BLaER1 treated with 17β-estradiol and CSF1 and Interleukin-3, amounts not matched to agents 10 nM and 100 nM (cell line): ENCODE measurements around the gene CCDC92.

Source experiments
- H3K27ac ChIP-seq, 11 experiments: shearing (Covaris generic); formaldehyde crosslinking; 2 replicates each; pipeline ENCODE4 v1.8.1; 2022
- H3K27me3 ChIP-seq, 11 experiments: shearing (Covaris generic); formaldehyde crosslinking; 2 replicates each; pipeline ENCODE4 v1.8.1; 2022
- H3K36me3 ChIP-seq, 11 experiments: shearing (Covaris generic); formaldehyde crosslinking; 2 replicates each; pipeline ENCODE4 v1.8.1; 2022
- H3K4me1 ChIP-seq, 10 experiments: shearing (Covaris generic); formaldehyde crosslinking; 2 replicates each; pipeline ENCODE4 v1.8.1; 2022
- H3K4me2 ChIP-seq, 11 experiments: shearing (Covaris generic); formaldehyde crosslinking; 2 replicates each; pipeline ENCODE4 v1.8.1; 2022
- H3K4me3 ChIP-seq, 10 experiments: shearing (Covaris generic); formaldehyde crosslinking; 2 replicates each; pipeline ENCODE4 v1.8.1; 2022
- H3K9ac ChIP-seq, 11 experiments: shearing (Covaris generic); formaldehyde crosslinking; 2 replicates each; pipeline ENCODE4 v1.8.1; 2022
- H3K9me3 ChIP-seq, 11 experiments: shearing (Covaris generic); formaldehyde crosslinking; replicated peaks in 1 of 11; 2 replicates each; pipeline ENCODE4 v1.8.1; 2022
- H4K20me1 ChIP-seq, 11 experiments: shearing (Covaris generic); formaldehyde crosslinking; 2 replicates each; pipeline ENCODE4 v1.8.1; 2022
- Cebpa-rat ChIP-seq, 11 experiments: shearing (Covaris generic); IDR thresholded peaks; 2 replicates each; pipeline ENCODE4 v1.8.1; 2022

CCDC92 gene

DNA sequence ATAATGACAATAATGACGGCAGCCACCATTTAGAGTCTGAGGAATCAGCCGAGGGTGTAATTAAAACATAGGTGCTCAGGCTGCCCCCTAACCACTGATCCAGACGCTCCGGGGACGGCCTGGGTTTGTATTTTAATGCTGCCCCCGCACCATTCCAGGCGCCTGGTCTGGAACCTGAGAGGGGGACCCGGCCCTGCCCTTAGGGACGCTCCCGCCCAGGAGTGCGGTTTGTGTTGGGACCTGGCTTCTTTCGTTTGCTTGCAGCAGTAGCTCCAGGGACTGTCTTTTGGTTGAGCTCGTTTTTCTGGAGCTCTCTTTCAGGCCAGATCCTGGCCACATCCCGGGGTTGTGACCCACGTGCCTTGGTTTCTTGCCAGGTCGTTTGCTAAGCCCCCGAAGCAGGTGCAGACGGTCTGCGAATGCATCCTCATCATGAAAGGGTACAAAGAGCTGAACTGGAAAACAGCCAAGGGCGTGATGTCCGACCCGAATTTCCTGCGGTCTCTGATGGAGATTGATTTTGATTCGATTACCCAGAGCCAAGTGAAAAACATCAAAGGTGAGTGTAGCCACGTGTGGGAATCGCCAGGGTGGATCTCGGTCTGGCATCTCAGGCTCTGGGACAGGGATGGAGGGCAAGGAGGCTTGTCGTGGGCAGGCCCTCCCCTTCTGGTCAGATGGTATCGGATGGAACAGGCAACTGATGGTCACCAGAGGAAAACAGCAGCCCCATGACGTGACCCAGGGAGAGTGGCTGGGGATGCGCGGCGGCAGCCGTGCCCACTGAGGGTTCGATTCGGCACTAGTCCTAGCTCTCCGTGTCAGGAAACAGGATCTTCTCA lies 63.5 kb downstream of the CCDC92 start:
- TF ChIP-seq Cebpa-rat (IDR thresholded peaks at IDR 0.05), result no peak
- no peaks in the 10 kb centered on the region for H3K9me3 ChIP-seq
- no peak overlapping the region for H3K27ac ChIP-seq
- H3K27me3 ChIP-seq, result no peaks in the 10 kb centered on the region
- H3K4me2 ChIP-seq, result no peak overlapping the region
- no peak overlapping the region for H3K4me3 ChIP-seq
- H3K9ac ChIP-seq, result no peak overlapping the region
- H3K36me3 ChIP-seq, result no peaks in the 10 kb centered on the region
- peaks cover 0 to 14% (median 0%) of the 10 kb centered on the region in 10 experiments; a peak in 5 of 20 replicates for H3K4me1 ChIP-seq
- peaks cover 0 to 9% (median 0%) of the 10 kb centered on the region in 11 experiments; a peak in 3 of 22 replicates for H4K20me1 ChIP-seq

DNA sequence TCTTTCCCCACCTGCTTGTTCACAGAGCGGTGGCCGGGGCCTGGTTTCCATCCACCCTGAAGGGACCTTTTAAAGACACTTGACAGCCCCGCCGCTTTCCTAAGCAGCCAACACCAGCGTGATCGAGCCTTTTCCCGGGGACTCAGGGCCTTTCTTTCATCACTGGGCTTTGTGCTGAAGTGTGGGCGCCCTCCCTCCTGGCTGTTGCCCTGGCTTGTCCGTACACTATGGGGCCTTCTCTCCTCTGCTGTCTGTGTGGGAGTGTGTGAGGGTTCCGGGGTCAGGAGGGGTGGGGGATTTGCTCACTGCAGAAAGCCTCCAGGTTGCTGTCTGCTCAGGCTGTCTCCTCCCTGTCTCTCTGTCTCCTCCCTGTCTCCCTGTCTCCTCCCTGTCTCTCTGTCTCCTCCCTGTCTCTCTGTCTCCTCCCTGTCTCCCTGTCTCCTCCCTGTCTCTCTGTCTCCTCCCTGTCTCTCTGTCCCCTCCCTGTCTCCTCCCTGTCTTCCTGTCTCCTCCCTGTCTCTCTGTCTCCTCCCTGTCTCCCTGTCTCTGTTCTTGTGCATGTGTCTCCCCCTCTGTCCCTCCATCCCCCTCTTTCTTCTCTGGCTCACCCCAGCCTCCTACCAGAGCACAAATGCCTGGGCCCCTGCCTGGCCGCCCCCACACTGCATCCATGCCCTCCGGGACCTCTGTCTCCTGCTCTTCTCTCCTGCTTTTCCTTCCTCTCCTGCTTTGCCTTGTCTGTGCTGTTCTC lies 64.7 kb downstream of the CCDC92 start:
- Histone ChIP-seq H3K9me3 (no peaks in the 10 kb centered on the region), H3K27me3 (no peaks in the 10 kb centered on the region), H3K36me3 (peaks cover 0 to 6% (median 0%) of the 10 kb centered on the region in 11 experiments; a peak in 2 of 22 replicates), H3K4me1 (peaks cover 0 to 17% (median 0%) of the 10 kb centered on the region in 10 experiments; a peak in 5 of 20 replicates), H3K9ac (no peak overlapping the region), H3K4me3 (no peak overlapping the region), H3K4me2 (no peak overlapping the region), H3K27ac (no peak overlapping the region), H4K20me1 (peaks cover 0 to 9% (median 0%) of the 10 kb centered on the region in 11 experiments; a peak in 3 of 22 replicates)
- no peak for TF ChIP-seq Cebpa-rat (IDR thresholded peaks at IDR 0.05)

DNA sequence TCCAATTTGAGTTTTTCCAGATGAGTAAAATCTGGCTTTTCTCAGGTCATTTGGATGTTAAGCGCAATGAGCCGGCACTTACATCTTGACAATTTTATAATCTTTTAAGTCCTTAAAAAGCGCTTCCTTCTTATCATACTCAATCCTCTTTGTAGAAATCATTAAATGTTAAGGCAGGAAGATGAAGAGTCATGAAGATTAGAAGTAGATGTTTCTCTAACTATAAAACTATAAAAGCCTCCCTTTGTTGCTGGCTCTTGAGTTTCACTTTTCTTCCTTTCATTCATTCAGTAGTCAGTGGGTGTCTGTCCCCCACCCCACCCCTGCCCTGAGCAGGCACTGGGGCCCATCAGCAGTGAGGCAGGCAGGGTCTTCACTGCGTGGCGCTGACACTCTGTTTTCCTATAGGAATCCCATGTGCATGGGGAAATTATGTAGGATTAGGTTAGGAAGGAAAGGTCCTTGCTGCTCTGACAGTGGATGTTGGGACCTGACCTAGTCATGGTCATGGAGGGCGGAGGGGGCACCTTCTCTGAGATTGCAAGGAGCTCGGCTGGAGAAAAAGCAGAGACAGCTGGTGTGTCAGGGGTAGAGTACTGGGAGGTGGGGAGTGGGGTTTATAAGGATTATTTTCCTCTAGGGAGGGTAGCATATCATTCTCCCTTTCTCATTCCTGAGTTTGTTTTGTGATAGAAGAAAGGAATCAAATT lies 65.8 kb downstream of the CCDC92 start:
- Histone ChIP-seq H3K27ac (no peak overlapping the region), H3K4me1 (peaks cover 0 to 17% (median 0%) of the 10 kb centered on the region in 10 experiments; a peak in 5 of 20 replicates), H3K27me3 (no peaks in the 10 kb centered on the region), H3K4me2 (no peak overlapping the region), H3K9ac (no peak overlapping the region), H3K9me3 (no peaks in the 10 kb centered on the region), H4K20me1 (peaks cover 0 to 9% (median 0%) of the 10 kb centered on the region in 11 experiments; a peak in 3 of 22 replicates), H3K36me3 (peaks cover 0 to 11% (median 0%) of the 10 kb centered on the region in 11 experiments; a peak in 2 of 22 replicates), H3K4me3 (no peak overlapping the region)
- TF ChIP-seq Cebpa-rat (IDR thresholded peaks at IDR 0.05), result no peak

DNA sequence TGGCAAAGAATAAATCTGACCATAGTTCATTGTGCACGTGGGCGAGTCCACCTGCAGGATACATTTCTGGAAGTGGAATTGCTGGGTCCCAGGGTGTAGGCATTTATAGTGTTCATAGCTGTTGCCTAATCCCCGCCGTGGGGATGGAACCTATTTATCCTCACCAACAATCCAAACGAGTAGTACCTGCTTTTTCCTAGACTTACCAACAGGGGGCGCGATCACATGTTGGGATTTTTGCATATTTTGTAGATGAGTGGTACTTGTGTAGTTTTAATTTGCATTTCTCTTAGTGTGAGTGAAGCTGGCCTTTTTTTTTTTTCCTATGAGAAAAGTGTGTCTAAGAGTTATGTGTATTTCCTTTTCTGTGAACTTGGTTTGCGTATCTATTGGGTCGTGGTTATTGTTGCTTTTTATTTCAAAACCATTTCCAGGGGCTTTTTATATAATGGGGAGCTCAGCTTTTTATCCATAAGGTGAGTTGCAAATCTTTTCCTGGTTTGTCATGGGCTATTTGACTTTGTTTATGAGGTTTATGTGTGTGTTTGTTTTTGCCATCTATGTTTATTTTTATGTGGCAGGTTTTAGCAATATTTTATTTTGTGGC lies 67.2 kb downstream of the CCDC92 start:
- no peak for TF ChIP-seq Cebpa-rat (IDR thresholded peaks at IDR 0.05)
- H3K36me3 ChIP-seq, result peaks cover 0 to 11% (median 0%) of the 10 kb centered on the region in 11 experiments; a peak in 2 of 22 replicates
- no peaks in the 10 kb centered on the region for H3K9me3 ChIP-seq
- peaks cover 0 to 21% (median 8%) of the 10 kb centered on the region in 10 experiments; a peak in 15 of 20 replicates for H3K4me1 ChIP-seq
- H3K27me3 ChIP-seq, result no peaks in the 10 kb centered on the region
- H3K4me3 ChIP-seq, result no peak overlapping the region
- H4K20me1 ChIP-seq, result peaks cover 0 to 6% (median 0%) of the 10 kb centered on the region in 11 experiments; a peak in 3 of 22 replicates
- no peak overlapping the region for H3K9ac ChIP-seq
- no peak overlapping the region for H3K4me2 ChIP-seq
- no peak overlapping the region for H3K27ac ChIP-seq

DNA sequence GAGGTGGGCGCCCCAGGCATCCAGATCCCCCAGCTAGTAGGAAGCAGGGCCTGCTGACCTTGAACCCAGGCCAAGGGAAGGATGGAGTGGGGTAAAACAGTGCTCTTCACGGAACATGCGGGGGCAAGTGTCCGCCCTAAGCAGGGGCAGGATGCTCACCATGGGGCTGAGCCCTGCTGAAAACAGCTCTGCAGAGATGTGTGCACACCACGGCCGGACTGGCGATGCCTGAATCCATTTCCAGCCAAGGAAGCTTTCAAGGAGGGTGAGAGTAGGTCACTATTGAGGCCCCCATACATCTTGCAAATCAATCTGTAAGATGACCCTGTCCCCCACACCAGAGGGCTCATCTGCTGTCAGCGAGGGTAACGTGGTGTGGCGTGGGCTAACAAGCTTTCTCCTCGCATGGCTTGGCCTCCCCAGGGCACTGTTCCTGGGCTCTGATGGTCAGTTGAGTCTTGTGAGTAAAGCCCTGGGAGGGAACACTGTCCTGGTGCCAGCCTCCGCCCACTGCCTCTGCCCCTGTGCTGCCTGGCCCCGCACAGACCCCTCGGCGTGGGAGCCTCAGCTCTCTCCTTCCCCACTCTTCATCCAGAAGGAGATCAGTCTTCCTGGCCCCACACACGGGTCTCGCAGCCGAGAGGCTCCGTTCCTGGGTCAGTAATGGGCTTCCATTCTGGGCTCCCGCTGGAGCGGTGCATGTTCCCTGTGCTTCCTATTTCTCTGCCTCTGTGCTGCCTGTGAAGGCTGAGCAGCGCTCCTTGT lies 69.1 kb downstream of the CCDC92 start:
- no peak overlapping the region for H3K27ac ChIP-seq
- H3K9ac ChIP-seq, result no peak overlapping the region
- H3K4me2 ChIP-seq, result no peak overlapping the region
- no peaks in the 10 kb centered on the region for H4K20me1 ChIP-seq
- peaks cover 0 to 19% (median 0%) of the 10 kb centered on the region in 11 experiments; a peak in 5 of 22 replicates for H3K36me3 ChIP-seq
- no peaks in the 10 kb centered on the region for H3K27me3 ChIP-seq
- no peak for TF ChIP-seq Cebpa-rat (IDR thresholded peaks at IDR 0.05)
- H3K4me3 ChIP-seq, result no peak overlapping the region
- H3K4me1 ChIP-seq, result peaks cover 0 to 16% (median 8%) of the 10 kb centered on the region in 10 experiments; a peak in 15 of 20 replicates
- no peaks in the 10 kb centered on the region for H3K9me3 ChIP-seq

DNA sequence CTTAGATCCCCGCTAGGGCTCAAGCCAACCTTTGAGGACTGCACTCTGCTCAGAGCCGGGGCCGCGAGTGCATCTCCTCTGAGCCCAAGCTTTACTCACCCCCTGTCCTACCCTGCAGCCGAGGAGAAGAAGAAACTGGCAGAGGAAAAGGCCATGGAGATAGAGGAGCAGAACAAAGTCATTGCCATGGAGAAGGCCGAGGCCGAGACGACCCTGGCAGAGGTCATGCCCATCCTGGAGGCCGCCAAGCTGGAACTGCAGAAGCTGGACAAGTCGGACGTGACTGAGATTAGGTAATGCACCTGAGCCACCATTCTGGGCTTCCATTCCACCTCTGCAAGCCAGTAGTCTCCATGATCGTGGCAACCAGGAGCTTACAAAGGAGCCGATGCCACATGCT lies 69.8 kb downstream of the CCDC92 start:
- Histone ChIP-seq H3K27me3 (no peaks in the 10 kb centered on the region), H4K20me1 (no peaks in the 10 kb centered on the region), H3K9me3 (no peaks in the 10 kb centered on the region), H3K9ac (no peak overlapping the region), H3K4me3 (no peak overlapping the region), H3K4me2 (no peak overlapping the region), H3K27ac (no peak overlapping the region), H3K36me3 (peaks cover 0 to 24% (median 0%) of the 10 kb centered on the region in 11 experiments; a peak in 5 of 22 replicates), H3K4me1 (peaks cover 0 to 16% (median 8%) of the 10 kb centered on the region in 10 experiments; a peak in 14 of 20 replicates)
- no peak for TF ChIP-seq Cebpa-rat (IDR thresholded peaks at IDR 0.05)

DNA sequence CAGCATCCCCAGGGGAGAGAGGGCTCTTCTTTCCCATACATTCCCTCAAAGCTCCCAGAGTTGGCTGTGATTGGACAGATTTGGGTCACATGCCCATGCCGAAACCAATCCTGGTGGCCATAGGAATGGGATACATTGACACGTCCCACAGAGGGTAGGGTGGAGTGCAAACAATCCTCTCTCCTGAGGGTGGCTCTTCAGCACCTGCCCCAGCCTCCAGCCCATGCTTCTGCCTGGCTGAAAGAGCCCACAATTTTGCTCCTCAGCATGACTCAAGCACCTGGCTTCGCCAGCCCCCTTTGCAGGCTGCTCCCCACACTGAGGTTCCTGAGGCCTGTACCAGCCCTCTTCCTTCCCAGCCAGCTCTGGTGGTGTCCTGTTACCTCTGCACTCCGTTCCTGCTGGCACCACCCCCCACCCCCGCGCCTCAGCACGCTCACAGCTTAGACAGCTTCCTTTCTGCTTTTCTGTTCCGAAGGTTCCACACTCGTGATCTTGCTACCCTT lies 71.7 kb downstream of the CCDC92 start:
- Histone ChIP-seq H3K4me1 (peaks cover 0 to 20% (median 12%) of the 10 kb centered on the region in 10 experiments; a peak in 14 of 20 replicates), H3K4me3 (no peak overlapping the region), H3K36me3 (peaks cover 0 to 25% (median 0%) of the 10 kb centered on the region in 11 experiments; a peak in 5 of 22 replicates), H3K9ac (no peak overlapping the region), H4K20me1 (no peaks in the 10 kb centered on the region), H3K4me2 (peak overlapping the region in 8 of 11 experiments; percentile 10 to 48 (median 32); a peak in 10 of 22 replicates), H3K9me3 (no peaks in the 10 kb centered on the region), H3K27ac (no peak overlapping the region), H3K27me3 (no peaks in the 10 kb centered on the region)
- no peak for TF ChIP-seq Cebpa-rat (IDR thresholded peaks at IDR 0.05)
